HG02623 (cell line): ENCODE data around the gene BICRAL.

ENCODE experiments used
- ATAC-seq: cut with Tn5 transposase; IDR thresholded peaks from one replicate; pipeline ENCODE4 v1.9.1; 2021; ENCODE audit warnings: moderate library complexity; ENCODE audit not compliant: unreplicated experiment

Gene BICRAL

GRCh38 chr6:42762426-42762859 is 19.4 kb upstream of the BICRAL start:
- ATAC-seq, result no peak

- no peak for ATAC-seq
These were observed 18.9 kb upstream of the BICRAL start for GRCh38 chr6:42762950-42763349.

DNA sequence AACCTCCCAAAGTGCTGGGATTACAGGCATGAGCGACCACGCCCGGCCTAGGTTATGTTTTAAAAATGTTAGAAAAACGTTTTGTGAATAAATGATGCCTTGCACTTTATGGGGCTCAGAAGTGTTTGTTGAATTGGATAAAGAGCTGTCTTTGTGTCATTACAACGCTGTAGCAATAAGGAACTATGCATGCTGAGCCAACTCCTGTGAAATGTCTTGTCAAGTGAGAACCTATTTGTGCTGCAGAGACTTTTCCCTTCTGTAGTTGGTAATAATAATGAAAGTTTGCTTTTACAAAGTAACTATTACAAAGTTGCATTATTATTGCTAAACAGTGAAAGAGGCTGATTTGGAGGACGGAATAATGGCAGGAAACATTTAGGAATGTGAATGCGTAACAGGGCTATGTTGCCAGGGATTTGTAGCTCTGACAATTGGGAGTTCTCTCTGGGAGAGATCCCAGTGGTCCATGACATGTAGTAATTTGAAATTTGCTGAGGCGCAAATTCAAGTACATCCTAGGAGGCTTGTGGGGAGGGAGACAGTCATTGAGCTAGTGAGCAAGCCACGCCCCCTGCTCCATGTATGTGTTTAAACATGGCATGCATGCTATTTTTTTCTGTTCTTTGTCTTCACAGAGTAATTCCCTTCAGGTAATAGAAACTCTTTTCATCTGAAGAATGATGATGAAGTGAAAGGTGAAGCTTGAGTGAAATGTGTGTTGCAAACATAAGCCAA is 16.8 kb upstream of the BICRAL start:
- ATAC-seq, result no peak

DNA sequence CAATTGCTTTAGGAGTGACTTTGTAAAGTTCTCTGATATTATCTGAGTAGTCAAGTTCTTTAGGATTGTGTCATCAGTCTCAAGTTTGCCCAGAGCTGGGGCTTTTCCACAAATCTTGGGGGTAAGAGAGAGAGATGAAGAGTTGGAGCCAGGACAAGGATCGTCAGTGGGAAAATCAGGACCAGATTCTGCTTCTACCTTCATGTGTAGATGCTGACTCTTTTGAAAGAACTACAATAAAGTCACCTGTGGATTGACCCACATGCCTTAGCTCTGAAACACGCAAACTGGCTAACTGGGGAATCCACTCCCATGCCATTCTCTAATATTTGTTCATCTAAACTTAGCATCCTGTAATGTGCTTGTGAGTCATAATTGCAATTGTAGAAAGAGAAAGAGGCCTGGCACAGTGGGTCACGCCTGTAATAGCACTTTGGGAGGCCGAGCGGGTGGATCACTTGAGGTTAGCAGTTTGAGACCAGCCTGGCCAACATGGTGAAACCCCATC is 15.6 kb upstream of the BICRAL start:
- ATAC-seq, result no peak

DNA sequence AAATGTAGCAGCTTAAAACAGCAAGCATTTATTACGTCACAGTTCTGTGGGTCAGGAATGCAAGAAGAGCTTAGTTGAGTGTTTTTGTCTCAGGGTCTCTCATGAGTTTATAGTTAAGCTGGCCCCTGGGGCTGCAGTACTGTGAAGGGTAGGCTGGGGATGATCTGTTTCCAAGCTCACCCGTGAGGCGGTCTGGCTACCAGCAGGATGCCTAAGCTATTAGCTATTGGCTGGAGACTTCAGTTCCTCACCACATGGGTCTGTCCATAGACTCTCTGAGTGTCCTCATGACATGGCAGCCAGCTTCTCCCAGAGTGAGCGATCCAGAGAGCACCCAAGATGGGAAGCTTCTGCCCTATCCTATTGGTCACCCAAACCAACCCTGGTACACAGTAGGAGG is 12.8 kb upstream of the BICRAL start:
- ATAC-seq, result no peak

DNA sequence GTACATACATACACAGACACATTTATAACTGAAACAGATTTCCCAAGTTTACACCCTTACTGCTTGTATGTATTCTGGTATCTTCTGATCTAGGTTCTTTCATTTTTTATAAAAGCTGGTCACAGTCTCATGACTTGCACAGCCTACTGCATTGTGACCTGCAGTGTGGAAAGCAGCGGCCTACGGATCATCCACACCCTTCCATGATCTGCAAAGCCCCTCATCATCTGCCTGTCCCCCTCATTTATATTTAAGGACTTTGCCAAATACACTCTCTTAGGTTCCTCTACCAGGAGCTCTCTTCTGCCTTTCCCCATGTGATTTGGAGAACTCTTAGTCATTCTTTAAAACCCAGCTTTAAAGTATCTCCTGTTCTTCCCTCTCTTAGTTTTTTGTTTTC is 12.0 kb upstream of the BICRAL start:
- ATAC-seq, result no peak

DNA sequence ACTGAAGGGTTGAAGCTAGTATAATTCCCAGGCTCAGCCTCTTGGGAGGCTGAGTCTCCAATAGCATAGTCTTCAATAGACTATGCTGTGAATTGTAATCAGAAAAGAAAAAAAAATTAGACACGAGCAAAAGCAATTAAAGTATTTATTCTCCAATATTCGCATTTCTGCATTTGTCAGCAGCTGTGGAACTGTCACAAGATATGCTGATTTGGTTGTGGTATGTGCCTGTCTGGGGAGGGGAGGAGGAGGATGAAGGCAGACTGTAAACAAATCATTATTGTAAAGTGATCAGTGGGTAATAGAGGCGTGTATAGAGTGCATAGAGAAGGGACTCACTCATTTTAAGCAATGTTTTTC is 10.1 kb upstream of the BICRAL start:
- peak; percentile 17 for ATAC-seq

- ATAC-seq, result no peak
These were observed 7.7 kb upstream of the BICRAL start for GRCh38 chr6:42774201-42774600.

- ATAC-seq, result peak; percentile 36
These were observed 6.9 kb upstream of the BICRAL start for GRCh38 chr6:42774821-42775487.

DNA sequence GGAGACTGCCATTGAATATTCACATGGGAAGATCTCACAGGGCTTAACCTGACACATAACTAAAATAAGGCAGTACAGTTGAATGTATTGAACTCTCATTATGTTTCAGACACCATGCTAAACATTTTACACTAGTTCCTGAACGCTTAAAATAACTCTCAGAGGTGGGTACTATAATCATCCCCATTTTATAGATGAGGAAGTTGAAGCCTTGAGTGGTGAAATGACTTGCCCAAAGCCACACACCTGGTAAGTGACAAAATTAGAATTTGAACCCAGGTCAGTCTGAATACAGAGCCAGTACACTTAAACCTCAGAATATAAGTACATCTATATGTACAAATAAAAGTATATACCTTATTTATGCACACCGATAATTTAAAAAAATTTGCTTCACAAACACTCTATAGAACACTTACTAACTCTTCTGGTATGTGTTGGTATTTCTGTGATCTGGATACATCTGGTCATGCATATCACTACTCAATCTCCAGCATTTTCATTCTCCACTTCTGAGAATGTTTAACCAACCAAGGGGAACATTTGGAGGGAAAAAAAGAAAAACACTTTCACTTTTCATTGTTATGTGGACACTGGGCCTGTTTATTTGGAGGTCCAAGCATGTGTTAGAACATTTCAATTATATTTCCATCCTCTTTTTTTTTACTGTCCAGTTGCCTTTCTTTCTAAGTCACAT is 4.6 kb upstream of the BICRAL start:
- no peak for ATAC-seq

- ATAC-seq, result no peak
These were observed 3.7 kb upstream of the BICRAL start for GRCh38 chr6:42778122-42778521.

DNA sequence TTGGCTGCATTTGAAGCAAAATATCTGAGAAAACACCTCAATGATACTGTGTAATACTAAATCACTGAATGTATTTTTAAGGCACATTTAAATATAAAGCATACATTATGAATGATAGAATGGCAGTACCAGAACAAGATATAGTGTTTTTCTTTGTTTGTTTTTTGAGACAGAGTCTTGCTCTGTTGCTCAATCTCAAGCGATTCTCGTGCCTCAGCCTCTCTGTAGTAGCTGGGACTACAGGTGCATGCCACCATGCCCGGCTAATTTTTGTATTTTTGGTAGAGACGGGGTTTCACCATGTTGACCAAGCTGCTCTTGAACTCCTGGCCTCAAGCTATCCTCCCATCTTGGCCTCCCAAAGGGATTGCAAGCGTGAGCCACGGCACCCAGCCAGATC is 2.3 kb upstream of the BICRAL start:
- ATAC-seq, result no peak

GRCh38 chr6:42781546-42781795 is 381 bp upstream of the BICRAL start:
- ATAC-seq, result no peak

DNA sequence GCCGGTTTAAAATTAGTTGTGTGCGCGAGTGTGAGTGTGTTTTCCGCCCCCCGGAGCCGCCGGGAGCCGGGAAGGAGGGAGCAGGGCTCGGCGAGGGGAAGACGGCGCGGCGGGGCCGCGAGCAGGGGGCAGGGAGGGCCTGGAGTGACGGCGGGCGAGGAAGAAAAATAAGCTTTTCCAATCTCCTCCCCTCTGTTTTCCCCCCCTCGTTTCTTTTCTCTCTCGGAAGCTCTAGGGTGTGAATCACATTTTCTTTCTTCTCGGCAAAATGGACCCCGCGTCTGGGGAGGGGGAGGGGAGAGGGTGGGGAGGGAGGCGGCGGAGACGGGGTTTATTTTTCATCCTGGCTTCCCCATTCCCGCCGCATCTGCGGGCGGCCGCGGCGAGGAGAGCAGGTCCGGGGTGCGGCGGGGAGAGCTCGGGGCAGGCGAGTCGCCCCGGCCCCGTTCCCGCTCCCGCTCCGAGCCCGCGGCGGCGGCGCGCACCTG is 881 bp downstream of the BICRAL start:
- ATAC-seq, result no peak

DNA sequence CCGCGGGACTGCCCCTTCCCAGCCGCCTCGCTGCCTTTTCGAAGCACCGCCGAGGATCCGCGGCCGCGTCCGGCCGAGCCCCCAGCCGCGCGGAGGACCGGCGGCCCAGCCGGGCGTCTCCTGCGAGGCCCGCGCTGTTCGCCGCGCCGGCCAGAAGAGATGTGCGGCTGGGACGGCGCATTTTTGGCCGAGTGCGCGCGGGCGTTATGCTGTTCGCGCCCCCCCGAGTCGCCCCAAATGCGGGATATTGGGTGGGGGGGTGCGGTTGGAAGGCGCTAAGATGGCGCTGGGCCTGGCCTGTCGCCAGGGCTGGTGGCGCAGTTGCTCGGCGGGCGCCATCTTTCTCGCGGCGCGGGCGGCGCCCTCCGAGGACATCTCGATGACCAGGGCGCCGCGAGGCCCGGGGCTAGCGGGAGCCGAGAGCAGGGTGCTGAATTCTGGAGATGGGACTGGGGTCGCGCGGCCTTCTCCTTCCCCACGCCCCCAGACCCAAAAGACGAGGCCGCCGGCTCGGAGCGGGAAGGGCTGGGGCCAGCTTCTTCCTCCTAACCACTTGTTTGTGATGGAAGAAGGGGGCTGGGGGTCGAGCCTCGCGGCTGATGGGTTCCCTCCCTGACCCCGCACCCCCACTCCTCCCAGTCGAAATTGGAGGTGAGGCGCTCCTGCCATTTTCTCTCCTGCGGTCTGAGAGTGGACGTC is 1.5 kb downstream of the BICRAL start:
- no peak for ATAC-seq

DNA sequence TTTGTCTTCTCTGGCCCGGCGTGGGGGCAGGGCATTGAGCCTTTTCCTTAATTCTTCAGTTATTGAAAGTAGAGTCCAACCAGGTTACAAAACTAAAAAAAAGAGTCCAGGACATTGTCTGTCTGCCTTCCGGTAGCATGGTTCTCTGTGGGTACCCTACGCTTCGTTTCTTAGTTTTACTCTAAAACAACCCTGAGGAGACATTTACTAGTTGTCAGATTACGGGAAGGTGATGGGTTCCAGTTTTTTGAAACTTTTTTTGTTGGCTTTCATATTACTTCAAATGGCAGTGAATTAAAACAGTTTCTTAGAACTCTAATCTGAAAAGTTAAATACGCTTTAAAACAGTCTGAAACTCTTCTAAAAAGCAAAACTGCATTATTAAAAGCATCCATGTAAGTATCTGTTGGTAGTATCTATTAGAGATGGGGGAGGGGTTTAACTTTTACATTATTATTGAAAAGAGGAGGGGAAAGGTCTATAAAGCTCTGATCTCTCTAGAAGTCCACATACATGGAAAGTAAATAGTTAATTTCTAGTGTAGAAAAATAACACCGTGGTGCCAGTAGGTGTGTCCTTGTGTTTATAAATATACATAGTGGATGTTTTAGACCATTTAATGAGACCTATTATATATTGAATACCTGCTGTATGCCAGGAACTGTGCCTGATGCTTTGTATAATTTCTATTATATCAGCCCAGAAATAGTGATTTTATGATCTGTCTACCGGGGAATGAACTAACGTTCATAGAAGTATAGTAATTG is 2.2 kb downstream of the BICRAL start:
- no peak for ATAC-seq

DNA sequence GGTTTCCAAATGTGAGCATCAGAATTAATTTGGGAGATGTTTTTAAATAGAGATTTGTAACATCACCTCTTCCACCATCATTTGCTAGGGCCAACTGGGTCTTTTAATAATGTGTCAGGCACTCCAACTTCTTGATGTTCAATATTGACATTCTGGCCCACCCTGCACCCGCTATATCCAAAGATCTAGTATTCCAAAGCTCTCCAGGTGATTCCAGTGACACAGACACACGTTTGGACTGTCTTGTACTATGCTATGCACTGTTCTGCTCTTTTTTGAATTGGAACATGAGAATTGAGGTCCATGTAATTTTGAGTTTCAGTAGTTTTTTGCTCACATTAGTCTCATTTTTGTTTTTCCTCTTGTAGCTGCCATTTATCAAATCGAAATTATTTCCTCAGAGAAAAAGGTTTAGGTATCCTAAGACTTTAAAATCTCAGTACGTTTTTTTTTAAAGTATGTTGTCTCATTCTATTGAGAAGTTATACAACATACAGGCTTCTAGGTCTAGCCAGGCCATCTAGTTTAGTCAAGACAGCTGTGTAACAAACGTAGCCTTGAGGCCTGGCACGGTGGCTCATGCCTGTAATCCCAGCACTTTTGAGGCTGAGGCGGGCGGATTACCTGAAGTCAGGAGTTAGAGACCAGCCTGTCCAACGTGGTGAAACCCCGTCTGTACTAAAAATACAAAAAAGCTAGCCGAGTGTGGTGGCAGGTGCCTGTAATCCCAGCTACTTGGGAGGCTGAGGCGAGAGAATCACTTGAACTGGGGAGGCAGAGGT is 3.1 kb downstream of the BICRAL start:
- no peak for ATAC-seq

DNA sequence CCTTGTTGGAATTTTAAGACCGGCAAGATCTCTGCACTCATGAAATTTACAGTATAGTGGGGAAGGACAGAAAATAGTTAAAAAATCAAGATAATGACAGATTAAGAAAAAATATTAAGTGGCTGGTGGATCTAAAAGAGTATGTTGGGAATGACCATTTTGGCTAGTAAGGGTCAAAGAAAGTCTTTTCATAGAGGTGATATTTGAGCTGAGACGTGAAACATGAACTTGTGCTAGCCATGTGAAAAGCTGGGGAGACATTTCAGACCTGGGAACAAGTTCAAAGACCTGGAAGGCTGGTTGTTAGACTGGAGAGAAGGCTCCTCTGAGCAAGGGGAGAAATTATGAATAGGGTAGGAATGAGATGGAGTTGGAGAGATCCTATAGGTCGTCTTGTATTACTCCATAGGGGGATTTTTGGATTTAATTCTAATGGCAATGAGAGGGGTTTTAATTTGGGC is 4.7 kb downstream of the BICRAL start:
- ATAC-seq, result no peak

DNA sequence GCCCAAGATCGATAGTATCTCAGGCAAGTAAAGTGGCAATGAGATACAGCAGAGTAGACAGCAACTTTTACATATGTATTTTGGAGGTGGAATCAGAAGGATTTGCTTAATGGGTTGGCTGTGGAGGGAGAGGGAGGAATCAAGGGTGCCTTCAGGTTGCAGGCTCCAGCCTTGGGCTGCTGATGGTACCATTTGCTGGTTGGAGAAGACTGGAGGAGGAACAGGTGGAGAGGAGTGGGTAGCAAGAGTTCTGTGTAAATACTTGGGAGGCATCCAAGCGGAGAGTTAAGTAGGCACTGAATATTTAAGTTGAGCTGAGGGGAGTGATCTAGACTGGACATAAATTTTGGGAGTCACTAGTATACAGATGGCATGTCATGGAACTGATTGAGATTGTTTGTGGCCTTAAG is 5.2 kb downstream of the BICRAL start:
- ATAC-seq, result no peak

- ATAC-seq, result no peak
These were observed 6.8 kb downstream of the BICRAL start for GRCh38 chr6:42788671-42789070.
